IPS-18a (cell line): ENCODE measurements around the gene TSGA10IP.

Source experiments
- H3K27ac ChIP-seq: one replicate; pipeline ENCODE4 v1.5.1; 2013; ENCODE audit warnings: low read length
- H3K27me3 ChIP-seq: one replicate; pipeline ENCODE4 v1.6.1; 2013; ENCODE audit warnings: mild to moderate bottlenecking, low read length; ENCODE audit not compliant: control insufficient read depth, insufficient read depth
- H3K36me3 ChIP-seq: one replicate; pipeline ENCODE4 v1.6.1; 2013; ENCODE audit warnings: low read depth, low read length; ENCODE audit not compliant: control insufficient read depth
- H3K4me1 ChIP-seq: one replicate; pipeline ENCODE4 v1.6.1; 2013; ENCODE audit warnings: low read depth, low read length; ENCODE audit not compliant: control insufficient read depth
- H3K4me3 ChIP-seq: one replicate; pipeline ENCODE4 v1.5.1; 2013; ENCODE audit warnings: low read length
- H3K9ac ChIP-seq: one replicate; pipeline ENCODE4 v1.6.1; 2013; ENCODE audit warnings: mild to moderate bottlenecking, low read length, moderate library complexity
- H3K9me3 ChIP-seq: one replicate; pipeline ENCODE4 v1.6.1; 2013; ENCODE audit warnings: low read depth, low read length; ENCODE audit not compliant: control insufficient read depth

TSGA10IP gene

GRCh38 chr11:65981972-65982823 lies 36.9 kb downstream of the TSGA10IP start:
- H3K9me3 ChIP-seq, result no peaks in the 10 kb centered on the region
- peaks cover 18% of the 10 kb centered on the region for H3K36me3 ChIP-seq
- no peak overlapping the region for H3K4me3 ChIP-seq
- no peak overlapping the region for H3K9ac ChIP-seq
- H3K4me1 ChIP-seq, result no peaks in the 10 kb centered on the region
- no peaks in the 10 kb centered on the region for H3K27me3 ChIP-seq
- H3K27ac ChIP-seq, result no peak overlapping the region

- Histone ChIP-seq H3K27ac (no peak overlapping the region), H3K36me3 (peaks cover 10% of the 10 kb centered on the region), H3K4me3 (no peak overlapping the region), H3K27me3 (no peaks in the 10 kb centered on the region), H3K4me1 (no peaks in the 10 kb centered on the region), H3K9me3 (no peaks in the 10 kb centered on the region), H3K9ac (no peak overlapping the region)
Observed at GRCh38 chr11:65982824-65983588, 37.7 kb downstream of the TSGA10IP start.

- H3K9me3 ChIP-seq, result no peaks in the 10 kb centered on the region
- H3K27ac ChIP-seq, result no peak overlapping the region
- H3K4me3 ChIP-seq, result no peak overlapping the region
- peaks cover 7% of the 10 kb centered on the region for H3K36me3 ChIP-seq
- H3K27me3 ChIP-seq, result no peaks in the 10 kb centered on the region
- H3K9ac ChIP-seq, result no peak overlapping the region
- H3K4me1 ChIP-seq, result no peaks in the 10 kb centered on the region
Observed at GRCh38 chr11:65983589-65983987, 38.3 kb downstream of the TSGA10IP start.

DNA sequence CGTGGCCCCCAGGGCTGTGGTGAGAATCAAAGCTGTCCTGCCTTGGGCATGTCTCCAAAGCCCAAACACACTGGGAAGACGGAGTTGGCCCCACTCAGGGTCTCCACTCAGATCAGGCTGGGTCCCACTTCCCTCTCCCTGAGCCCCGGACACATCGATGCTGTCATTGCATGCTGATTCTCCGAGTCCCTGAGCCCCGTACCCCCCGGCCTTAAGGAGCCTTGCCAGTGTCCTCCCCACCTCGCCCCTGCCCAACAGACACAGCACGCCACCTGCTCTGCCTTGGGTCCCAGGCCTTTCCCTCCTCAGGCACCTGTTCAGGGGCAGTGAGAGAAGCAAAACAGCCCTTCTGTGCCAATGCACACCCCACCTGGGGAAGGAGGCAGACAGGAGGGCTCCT lies 42.1 kb downstream of the TSGA10IP start:
- Histone ChIP-seq H3K27ac (no peak overlapping the region), H3K4me3 (no peak overlapping the region), H3K9ac (no peak overlapping the region), H3K36me3 (no peaks in the 10 kb centered on the region), H3K27me3 (no peaks in the 10 kb centered on the region), H3K9me3 (no peaks in the 10 kb centered on the region), H3K4me1 (no peaks in the 10 kb centered on the region)

DNA sequence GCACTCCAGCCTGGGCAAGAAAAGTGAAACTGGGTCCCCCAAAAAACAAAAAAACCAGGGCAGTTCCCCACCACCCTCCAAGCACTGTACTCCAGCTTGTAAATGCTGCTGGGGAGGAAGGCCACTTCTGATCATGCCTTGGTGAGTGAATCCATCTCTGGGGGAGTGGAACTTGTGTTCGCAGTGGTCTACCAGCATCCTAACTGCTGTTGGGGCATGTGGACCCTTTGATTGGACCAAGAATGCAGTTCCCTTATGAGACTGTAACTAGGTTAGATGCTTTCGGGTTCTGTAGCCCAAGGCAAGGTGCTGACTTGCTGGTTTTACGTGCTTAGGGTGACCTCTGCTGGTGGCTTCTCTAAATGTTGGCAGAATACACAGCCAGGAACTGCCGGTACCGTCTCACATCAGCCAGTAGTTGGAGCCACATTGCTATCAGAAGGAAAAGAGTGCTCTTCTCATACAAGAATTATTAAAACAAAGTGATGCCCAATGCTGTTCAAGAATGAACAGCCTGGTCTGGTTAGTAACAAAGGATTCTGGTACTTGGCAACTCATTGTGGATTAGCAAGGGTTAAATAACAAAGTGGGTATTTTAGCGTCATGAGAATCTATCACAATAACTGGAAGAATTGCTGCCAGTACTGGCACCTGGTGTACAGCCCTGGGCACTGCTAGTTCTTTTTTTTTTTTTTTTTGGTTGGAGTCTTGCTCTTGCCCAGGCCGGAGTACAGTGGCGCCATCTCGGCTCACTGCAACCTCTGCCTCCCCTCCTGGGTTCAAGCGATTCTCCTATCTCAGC lies 43.7 kb downstream of the TSGA10IP start:
- H3K9ac ChIP-seq, result no peak overlapping the region
- H3K36me3 ChIP-seq, result no peaks in the 10 kb centered on the region
- no peaks in the 10 kb centered on the region for H3K9me3 ChIP-seq
- H3K4me3 ChIP-seq, result no peak overlapping the region
- H3K27me3 ChIP-seq, result no peaks in the 10 kb centered on the region
- H3K4me1 ChIP-seq, result no peaks in the 10 kb centered on the region
- no peak overlapping the region for H3K27ac ChIP-seq

DNA sequence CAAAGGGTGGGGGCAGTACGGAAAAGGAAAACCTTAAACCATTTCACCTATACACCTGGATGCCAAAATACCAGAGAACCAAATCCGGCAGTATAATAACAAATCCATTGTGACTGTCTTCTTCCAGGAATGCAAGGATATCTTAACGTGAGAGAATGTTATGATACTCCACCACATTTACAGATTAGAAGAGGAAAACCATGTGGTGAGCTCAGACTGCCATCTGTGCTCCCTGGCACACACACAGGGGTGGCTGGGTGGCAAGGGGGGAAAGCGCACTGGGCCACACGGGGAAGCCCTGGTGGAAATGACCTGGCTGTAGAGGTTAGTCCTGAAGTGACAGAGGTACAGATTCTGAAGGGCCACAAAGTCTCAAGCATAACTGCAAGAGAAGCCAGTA lies 46.8 kb downstream of the TSGA10IP start:
- Histone ChIP-seq H3K9ac (no peak overlapping the region), H3K36me3 (no peaks in the 10 kb centered on the region), H3K27ac (no peak overlapping the region), H3K4me1 (no peaks in the 10 kb centered on the region), H3K9me3 (no peaks in the 10 kb centered on the region), H3K27me3 (no peaks in the 10 kb centered on the region), H3K4me3 (no peak overlapping the region)

GRCh38 chr11:65997286-65997685 lies 52.0 kb downstream of the TSGA10IP start:
- Histone ChIP-seq H3K9me3 (no peaks in the 10 kb centered on the region), H3K4me1 (no peaks in the 10 kb centered on the region), H3K27ac (no peak overlapping the region), H3K9ac (no peak overlapping the region), H3K27me3 (no peaks in the 10 kb centered on the region), H3K4me3 (no peak overlapping the region), H3K36me3 (peaks cover 30% of the 10 kb centered on the region)

- Histone ChIP-seq H3K27me3 (no peaks in the 10 kb centered on the region), H3K9me3 (no peaks in the 10 kb centered on the region), H3K4me3 (peak within 1 kb of the TSS; percentile 83), H3K27ac (peak within 1 kb of the TSS; percentile 79), H3K4me1 (no peaks in the 10 kb centered on the region), H3K36me3 (peaks cover 43% of the 10 kb centered on the region), H3K9ac (peak within 1 kb of the TSS; percentile 64)
Observed at GRCh38 chr11:66001942-66002647, 56.8 kb downstream of the TSGA10IP start, which contains the start of the genes BANF1 and EIF1AD. Gene BANF1, plus strand, starts transcription at chr11:66002503. Its CDS starts 748 bp downstream, at chr11:66003251. Gene EIF1AD, minus strand, starts transcription at chr11:66002157. Its CDS starts 1,768 bp downstream, at chr11:66000389.

DNA sequence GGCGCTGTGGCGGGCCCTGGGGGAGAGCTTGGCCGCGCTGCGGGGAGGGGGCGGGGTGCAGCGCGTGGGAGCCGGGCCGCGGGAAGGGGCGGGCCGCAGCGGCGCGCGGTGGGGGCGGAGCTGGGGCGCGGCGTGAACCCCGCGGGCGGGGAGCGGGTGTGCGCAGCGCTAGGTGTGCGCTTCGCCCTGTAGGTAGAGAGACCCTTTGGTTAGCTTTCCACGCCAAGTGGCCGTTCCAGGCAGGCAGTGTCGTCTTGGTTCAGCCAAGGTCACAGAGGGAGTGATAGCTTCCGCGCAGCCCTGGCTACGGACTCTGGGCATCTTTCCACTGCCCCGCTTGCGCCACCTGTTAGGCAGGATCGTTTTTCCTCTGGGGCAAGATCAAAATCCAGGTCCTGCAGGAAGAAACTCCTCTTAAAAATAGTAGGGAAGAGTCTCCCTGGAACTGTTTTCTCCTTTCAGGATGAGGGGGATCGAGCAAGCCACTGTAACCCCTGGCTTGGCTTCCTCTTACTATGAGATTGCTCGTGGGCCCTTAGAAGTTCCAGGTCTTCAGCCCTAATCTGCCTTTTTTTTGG lies 57.5 kb downstream of the TSGA10IP start:
- Histone ChIP-seq H3K4me1 (peaks cover 5% of the 10 kb centered on the region), H3K27me3 (no peaks in the 10 kb centered on the region), H3K27ac (no peak overlapping the region), H3K4me3 (peak overlapping the region; percentile 83), H3K36me3 (peaks cover 38% of the 10 kb centered on the region), H3K9me3 (no peaks in the 10 kb centered on the region), H3K9ac (peak overlapping the region; percentile 64)

DNA sequence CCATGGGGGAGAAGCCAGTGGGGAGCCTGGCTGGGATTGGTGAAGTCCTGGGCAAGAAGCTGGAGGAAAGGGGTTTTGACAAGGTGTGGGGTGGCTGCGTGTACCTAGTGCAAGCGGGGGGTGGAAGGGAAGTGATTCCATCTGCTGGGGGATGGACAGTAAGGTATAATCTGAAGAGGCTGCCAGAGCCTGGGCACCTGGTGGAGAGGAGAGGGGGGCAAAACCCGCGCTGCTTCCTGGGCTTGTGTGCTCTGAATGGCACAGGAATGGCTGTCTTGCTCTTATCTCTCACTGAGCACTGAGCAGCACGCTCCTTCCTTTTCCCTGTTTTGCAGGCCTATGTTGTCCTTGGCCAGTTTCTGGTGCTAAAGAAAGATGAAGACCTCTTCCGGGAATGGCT lies 58.0 kb downstream of the TSGA10IP start:
- peak overlapping the region; percentile 83 for H3K4me3 ChIP-seq
- H3K27ac ChIP-seq, result no peak overlapping the region
- no peaks in the 10 kb centered on the region for H3K9me3 ChIP-seq
- H3K4me1 ChIP-seq, result peaks cover 5% of the 10 kb centered on the region
- H3K36me3 ChIP-seq, result peaks cover 32% of the 10 kb centered on the region
- peak overlapping the region; percentile 64 for H3K9ac ChIP-seq
- no peaks in the 10 kb centered on the region for H3K27me3 ChIP-seq
